CD4-positive, alpha-beta T cell treated with Interleukin-12 subunit alpha and Interleukin-12 subunit beta, for 1 hour (primary cell): ENCODE results near the gene RPS6KA5.

Experiments
- DNase-seq: peaks from one replicate; pipeline ENCODE4 v3.0.0-alpha.2; 2020

The RPS6KA5 gene

GRCh38 chr14:90922141-90922540, 138.3 kb downstream of the RPS6KA5 start:
- no peak for DNase-seq

GRCh38 chr14:90911121-90911520, 149.3 kb downstream of the RPS6KA5 start:
- DNase-seq = no peak

GRCh38 chr14:90907178-90907577, 153.3 kb downstream of the RPS6KA5 start:
- no peak for DNase-seq

- DNase-seq = no peak
These were observed 154.9 kb downstream of the RPS6KA5 start for GRCh38 chr14:90905531-90905930.

- peak; percentile 74 for DNase-seq
These were observed 157.3 kb downstream of the RPS6KA5 start for GRCh38 chr14:90903101-90903500.

GRCh38 chr14:90900476-90901083, 159.9 kb downstream of the RPS6KA5 start:
- DNase-seq = no peak

- DNase-seq = no peak
These were observed 163.4 kb downstream of the RPS6KA5 start for GRCh38 chr14:90897022-90897421.

GRCh38 chr14:90894241-90894640, 166.2 kb downstream of the RPS6KA5 start:
- DNase-seq = no peak

- no peak for DNase-seq
These were observed 166.9 kb downstream of the RPS6KA5 start for GRCh38 chr14:90893510-90893909.

- DNase-seq = no peak
These were observed 167.5 kb downstream of the RPS6KA5 start for GRCh38 chr14:90892970-90893369.

- DNase-seq = no peak
These were observed 169.1 kb downstream of the RPS6KA5 start for GRCh38 chr14:90891326-90891725.

GRCh38 chr14:90890322-90891020, 170.0 kb downstream of the RPS6KA5 start:
- no peak for DNase-seq

GRCh38 chr14:90886297-90886815, 174.1 kb downstream of the RPS6KA5 start:
- DNase-seq = no peak

GRCh38 chr14:90883782-90884181, 176.7 kb downstream of the RPS6KA5 start:
- no peak for DNase-seq

GRCh38 chr14:90883197-90883596, 177.2 kb downstream of the RPS6KA5 start:
- DNase-seq = no peak

- DNase-seq = no peak
These were observed 180.2 kb downstream of the RPS6KA5 start for GRCh38 chr14:90880282-90880681.

GRCh38 chr14:90874599-90874998, 185.8 kb downstream of the RPS6KA5 start:
- no peak for DNase-seq

GRCh38 chr14:90871605-90872233, 188.7 kb downstream of the RPS6KA5 start:
- DNase-seq = no peak

- no peak for DNase-seq
These were observed 189.4 kb downstream of the RPS6KA5 start for GRCh38 chr14:90870950-90871604.

GRCh38 chr14:90867501-90867900, 192.9 kb downstream of the RPS6KA5 start:
- no peak for DNase-seq

- DNase-seq = no peak
These were observed 193.6 kb downstream of the RPS6KA5 start for GRCh38 chr14:90866833-90867232.

GRCh38 chr14:90864741-90865140, 195.7 kb downstream of the RPS6KA5 start:
- no peak for DNase-seq

GRCh38 chr14:90858511-90858910, 201.9 kb downstream of the RPS6KA5 start:
- no peak for DNase-seq

GRCh38 chr14:90857866-90858265, 202.6 kb downstream of the RPS6KA5 start:
- no peak for DNase-seq
